GM19023 (cell line): ENCODE results near the gene TTR.

Experiments used
- ATAC-seq: cut with Tn5 transposase; IDR thresholded peaks from one replicate; pipeline ENCODE4 v1.9.1; 2021; ENCODE audit warnings: mild to moderate bottlenecking, moderate library complexity; ENCODE audit not compliant: unreplicated experiment

Gene TTR

DNA sequence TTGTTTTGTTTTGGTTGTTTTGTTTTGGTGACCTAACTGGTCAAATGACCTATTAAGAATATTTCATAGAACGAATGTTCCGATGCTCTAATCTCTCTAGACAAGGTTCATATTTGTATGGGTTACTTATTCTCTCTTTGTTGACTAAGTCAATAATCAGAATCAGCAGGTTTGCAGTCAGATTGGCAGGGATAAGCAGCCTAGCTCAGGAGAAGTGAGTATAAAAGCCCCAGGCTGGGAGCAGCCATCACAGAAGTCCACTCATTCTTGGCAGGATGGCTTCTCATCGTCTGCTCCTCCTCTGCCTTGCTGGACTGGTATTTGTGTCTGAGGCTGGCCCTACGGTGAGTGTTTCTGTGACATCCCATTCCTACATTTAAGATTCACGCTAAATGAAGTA, at the start of gene TTR:
TTR (plus strand) TSS at position 250 of the 400 bp plus-strand sequence; CDS start at position 276, 26 bp downstream.
- ATAC-seq, result no peak

DNA sequence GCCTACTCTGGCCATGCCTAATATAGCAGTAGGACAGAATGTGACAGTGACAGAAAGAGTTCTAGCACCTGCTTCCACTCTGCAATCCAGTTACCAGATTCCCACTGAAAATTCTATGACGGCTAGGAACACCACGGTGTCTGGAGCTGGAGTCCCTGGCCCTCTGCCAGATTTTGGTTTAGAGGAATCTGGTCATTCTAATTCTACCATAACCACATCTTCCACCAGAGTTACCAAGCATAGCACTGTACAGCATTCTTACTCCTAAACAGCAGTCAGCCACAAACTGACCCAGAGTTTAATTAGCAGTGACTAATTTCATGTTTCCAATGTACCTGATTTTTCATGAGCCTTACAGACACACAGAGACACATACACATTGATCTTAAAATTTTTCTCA, 45.2 kb upstream of the TTR start:
- ATAC-seq, result no peak

DNA sequence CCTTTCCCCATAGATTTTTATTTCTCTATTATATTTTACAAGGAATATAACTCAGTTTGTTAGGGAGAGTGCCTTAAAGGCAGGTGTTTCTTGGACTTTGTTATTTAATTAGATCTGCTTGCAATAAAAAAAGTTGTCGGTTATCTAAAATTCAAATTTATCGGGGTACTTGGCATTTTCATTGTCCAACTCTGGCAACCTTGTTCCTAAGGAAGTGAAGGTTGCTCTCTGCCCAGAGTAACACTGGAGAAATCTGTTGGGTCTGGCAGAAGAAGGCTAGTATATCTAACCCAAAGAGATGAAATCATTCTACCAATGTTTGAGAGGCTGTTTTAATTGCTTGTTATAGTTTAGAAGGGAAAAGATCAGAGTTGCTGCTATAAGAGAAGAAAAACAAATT, 42.8 kb upstream of the TTR start:
- no peak for ATAC-seq

DNA sequence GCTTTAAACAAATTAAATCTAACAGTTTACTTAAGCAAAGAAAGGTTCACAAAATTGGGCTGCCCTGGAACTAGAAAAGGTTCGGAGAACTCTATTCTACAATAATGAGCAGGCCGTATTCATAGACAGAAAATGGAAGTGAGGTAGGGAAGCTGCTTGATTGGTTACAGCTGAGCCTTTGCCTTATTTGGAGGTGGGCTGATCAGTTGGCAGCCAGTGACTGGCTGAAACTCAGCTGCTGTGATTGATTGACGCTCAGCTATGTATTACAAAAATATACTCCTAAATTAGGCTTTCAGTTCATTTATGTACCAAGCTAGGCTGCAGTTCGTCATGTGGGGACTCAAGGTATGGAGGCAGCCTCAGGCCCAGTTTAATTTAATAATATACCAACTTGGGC, 42.3 kb upstream of the TTR start:
- ATAC-seq, result no peak

DNA sequence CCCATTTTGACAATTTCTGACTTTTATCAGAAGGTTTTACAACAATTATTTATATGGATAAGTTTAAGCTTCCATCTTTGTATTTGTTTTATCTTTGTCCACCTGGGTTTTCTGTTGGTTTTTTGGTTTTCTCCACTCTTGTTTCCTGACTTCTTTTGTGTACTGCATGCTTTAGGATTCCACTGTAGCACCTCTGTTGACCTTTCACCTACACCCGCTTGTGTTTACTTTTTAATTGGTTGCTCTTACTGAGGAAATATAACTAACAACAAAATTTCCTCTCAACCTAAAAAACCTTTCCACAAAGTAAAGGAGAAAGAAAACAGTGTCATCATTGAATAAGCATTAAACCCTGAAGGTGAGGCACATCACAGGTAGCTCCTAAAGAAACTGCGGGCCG, 39.8 kb upstream of the TTR start:
- no peak for ATAC-seq

DNA sequence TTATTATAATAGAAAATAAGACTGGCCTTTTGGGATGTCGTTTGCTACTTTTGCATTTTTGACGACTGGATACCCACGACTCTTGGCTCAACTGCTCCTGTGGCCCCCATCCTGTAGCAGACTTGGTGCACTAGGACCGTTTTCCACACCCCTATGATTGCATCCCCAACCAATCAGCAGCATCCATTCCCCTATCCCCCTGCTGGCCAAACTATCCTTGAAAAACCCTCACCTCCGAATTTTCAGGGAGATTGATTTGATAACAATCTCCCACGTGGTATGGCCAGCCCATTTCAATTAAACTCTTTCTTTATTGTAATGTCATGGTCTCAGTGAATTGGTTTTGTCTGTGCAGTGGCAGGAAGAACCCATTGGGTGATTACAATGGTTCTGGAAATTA, 37.9 kb upstream of the TTR start:
- no peak for ATAC-seq

DNA sequence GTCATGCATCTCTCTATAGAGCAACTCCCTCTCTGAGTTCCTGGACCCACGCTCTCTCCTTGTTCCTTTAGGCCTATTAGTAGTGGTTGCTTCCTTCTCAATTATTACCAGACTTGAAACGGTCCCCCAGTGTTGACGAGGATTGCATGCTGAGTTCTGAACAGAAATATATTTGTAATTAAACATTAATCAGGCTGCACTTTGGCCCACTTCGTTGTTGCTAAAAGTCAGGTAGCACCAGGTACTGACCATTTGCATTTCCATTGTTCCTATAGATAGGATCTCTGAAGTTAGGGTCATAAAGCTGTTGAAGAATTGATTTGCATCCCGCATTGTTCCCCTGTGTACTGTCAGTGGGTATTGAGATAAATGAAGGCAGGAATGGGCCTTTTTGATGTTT, 36.9 kb upstream of the TTR start:
- no peak for ATAC-seq

DNA sequence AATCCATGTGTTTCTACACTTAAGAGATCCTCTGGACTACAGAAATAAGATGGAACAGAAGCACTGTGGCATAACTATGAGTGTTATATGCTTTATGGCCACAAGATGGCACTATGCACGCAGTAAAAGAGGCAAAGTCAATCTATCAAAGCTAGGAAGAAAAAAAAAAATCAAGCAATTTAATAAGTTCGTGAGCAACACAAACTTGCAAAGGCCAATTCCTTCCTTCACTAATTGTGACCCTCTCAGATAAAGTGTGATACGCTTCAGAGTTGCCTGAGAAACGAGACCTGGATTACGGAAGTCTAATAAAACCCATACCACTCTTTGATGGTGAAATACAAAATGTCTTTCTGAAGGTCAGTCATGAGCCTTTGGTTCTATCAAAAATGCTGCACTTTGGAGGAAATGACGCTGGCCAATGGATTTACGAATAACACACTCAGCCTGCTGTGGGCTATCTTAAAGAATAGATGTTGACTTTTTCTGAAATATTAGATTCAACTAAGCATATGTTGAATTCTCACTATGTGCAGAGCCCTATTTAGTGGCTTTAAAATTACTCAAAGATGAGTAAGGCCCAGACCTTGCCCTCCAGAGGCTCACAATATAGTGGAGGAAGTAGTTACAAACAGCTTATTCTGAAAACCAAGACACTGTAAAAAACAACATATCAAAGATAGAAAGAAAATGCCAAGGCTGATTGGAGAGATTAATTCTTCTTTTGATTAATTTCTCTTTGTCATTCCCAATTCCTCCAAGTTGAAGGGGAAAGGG, 35.5 kb upstream of the TTR start:
- ATAC-seq, result peak; percentile 75

DNA sequence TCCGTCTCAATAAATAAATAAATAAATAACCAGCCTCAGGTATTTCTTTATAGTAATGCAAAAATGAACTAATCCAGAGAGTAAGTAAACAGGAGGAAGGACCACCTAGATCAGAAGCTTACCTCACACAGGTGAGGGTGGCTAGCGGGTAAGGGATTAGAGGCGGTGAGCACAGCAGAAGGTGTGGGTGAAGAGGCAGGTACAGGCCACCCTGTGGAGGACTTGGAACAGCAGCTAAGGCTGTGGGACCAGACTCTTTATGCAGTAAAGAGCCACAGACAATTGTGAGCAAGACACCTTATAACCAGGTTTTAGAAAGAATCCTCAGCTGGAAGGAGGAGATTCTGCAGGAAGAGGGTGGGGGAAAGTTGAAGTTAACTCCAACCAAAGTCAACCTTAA, 34.2 kb upstream of the TTR start:
- ATAC-seq, result no peak

DNA sequence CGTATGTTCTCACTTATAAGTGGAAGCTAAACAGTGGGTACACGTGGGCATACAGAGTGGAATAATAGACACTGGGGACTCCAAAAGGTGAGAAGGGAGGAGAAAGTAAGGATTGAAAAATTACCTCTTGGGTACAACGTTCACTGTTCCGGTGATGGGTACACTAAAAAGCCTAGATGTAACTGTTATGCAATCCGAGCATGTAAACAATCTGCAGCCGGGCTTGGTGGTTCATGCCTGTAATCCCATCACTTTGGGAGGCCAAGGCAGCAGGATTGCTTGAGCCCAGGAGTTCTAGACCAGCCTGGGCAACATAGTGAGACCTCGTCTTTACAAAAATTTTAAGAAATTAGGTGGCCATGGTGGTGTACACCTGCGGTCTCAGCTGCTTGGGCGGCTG, 33.1 kb upstream of the TTR start:
- no peak for ATAC-seq

DNA sequence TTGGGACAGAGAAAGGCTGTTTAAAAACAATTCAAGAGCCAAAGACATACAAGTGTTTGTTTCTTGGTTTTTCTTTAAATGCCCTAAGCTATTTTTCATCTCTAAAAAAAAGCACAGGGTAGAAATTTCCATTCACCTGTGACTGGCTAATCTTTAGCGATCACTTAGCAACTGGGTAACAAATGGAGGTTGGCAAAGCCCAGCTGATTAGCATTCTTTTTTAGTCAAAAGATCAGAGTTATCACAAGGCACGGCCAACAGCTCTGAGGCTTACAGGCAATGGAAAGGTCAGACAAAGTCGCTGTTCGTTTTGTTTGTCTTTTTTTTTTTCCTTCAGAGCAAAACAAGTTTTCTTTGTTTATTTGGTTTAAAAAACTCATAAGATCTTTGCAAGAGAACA, 29.0 kb upstream of the TTR start:
- no peak for ATAC-seq

DNA sequence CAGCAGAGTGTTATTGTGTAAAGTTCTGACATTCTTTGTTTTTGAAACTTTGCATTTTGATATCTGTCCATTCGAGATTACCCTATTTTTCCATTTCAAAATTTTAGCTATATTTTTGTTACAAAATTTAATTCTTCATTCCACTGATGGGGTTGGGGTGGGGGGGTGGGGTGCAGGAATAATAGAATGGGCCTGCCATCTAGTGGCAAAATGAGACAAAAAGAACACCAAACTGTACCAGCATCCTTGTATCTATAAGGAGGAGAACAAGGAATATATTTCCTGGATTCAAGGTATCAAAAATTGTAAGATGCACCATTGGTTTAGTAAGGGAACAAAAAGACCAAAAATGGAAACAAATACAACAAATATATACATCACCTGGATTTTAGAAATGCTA, 27.9 kb upstream of the TTR start:
- no peak for ATAC-seq

DNA sequence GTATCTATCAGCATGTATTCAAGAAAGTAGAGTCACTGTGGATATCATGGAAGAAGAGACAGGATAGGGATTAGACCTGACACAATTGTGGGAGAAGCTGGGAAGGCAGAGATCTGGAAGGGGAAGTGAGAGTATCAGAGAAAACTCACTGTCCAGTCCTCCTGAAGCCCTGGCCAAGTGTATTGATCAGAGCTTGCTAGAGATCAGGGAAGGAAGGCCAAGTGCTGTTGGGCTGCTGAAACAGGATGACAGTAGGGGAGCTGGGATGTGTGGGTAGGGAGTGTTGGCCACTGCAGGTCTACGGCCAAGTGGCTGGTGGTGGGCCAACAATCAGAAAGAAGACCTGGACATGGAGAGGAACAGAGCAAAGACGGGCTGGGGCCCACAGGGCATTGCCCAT, 26.3 kb upstream of the TTR start:
- no peak for ATAC-seq

DNA sequence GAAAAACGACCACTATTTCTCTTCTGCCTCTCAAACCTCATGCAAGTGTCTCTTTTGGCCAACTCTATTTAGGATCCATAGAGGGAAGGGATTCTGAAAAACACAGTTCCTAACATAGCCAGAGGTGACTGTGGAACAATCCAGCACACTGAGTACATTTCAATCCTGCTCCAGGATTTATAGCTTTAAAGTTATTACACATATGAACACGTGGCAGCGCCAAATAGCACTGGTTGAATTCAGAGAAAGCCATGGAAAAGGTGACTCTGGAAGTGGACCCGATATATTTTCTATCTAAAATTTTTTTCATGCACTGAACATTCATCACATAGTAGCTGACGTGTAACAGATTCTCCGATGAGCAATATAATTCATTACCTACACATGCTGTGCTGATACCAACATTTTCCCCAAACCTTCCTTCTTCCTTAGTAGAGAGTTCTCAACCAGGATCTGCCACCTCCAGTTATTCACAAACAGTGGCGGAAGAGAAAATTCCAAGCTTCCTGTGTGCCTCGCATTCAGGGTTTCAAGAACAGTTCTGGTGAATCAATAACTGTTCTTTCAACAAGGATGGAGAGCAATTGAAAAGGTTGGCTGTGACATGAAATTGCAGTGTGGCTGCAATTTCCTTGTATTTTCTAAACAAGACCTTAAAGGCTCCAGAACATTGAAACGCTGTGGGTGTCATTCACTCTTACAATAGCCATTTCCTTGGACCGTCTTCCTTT, 25.7 kb upstream of the TTR start:
- no peak for ATAC-seq

DNA sequence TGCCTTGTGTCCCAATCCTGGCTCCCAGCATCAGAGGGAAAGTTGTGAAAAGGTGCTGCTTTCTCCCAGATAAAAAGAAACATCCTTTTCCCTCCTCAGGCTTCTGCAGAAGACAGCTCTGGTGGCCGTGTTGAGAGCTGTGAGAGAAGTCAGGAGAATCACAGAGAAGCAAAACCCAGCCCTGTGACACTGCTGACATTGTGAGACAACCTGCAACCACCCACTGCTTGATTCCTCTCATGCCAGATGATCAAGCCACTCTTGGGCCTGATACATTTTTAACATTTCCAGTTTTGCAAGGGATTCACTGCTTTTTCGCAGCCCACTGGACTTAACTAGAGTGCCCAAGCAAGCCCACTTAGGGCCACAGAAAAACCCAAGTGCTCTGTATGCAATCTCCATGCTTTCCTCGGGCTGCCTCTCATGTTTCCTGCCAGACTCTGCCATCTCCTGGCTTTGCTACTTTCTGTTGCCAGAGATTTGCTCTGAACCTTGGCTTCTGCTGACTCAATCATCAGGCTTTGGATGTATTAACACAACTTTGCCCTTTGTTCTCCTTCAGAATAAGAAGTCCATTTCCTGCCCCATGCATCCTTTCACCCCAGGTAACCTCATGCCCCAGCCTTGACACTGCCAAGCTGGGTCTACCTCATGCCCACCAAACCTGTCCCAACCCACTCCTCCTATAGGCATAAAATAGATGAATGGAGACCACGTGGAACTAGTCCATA, 24.9 kb upstream of the TTR start:
- no peak for ATAC-seq

DNA sequence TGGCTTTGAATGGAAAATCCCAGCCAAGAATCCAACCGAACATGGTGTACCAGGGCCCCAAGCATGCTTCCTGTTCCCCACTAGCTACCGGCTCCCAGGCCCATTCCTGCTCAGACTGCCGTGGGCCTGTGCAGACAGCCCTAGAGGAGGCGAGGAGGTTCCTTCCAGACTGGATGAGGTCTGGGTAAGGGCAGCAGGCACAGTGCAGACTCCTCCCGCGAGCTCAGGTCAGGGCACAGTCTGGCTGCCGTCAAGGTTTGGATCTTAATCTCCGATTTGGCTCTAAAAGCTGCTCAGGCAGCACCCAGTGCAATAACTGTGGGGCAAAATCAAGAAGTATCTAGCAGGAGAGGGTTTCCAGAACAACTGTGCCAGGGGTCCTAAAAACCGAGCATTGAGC, 19.3 kb upstream of the TTR start:
- ATAC-seq, result no peak

DNA sequence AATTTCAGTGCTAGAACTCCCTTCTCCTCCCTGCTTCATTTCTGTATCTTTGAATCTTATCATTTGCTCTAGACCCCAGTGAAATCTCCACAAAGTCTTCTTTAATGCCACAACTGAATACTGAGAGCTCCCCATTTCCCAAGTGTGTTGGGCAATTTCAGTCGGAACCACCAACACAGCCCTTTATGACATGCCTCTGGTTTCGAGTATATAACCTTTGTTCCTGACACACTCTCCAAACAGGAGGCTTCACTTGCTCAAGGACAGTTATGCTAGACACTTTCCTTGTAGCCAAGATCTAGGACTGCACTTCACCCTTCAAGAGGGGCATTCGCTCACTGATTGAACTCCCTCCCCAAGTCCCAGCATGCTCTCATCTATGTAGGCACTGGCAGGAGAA, 18.6 kb upstream of the TTR start:
- ATAC-seq, result no peak

DNA sequence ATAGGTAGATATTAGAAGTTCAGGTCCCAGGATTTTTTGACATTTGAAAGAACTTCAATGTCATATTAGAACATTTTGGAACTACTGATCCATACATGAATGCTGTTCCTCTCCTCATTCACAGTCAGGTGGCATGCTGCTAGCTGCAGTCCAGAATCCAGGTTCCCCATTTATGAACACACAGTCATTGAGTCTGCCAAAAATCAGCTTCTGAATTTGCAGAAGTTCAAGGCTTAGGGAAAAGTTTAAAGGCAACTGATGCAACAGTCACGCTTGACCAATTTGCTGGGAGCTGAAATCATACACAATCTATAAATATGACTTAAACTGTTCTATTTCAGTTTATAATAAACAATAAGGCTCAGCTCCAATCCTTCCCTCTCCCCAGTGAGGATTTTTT, 17.3 kb upstream of the TTR start:
- no peak for ATAC-seq

DNA sequence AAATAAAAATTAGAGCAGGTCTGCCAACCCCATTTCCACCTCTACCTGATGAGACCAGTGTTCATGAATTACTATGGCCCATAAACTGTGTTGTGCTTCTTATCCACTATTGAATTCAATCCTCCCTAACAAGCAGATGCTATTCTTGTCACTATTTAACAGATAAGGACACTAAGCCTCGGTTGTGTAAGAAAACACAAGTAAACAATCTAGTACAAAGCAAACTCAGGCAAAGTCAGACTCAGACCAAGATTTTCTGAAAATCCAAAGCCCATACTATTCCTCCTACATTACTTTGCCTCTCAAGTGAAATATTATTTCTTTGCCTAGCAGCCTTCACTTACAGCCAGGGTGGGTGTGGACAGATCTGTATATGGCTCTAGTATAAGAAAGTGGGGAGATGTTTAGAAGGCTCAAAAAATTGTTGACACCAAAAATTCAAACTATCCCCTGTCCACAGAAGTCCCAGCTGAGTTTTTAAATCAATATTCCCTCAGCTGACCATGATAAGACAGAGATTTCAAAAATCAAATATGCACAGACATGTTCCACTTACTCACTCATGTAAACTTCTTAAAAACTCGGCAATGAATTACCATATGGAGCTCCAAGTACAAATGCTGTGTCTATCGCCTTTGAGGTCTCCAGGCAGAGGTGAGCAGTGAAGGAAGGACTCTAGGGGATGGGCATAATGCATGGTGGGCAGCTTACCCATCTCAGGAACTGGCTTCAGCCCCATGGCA, 16.0 kb upstream of the TTR start:
- ATAC-seq, result no peak

DNA sequence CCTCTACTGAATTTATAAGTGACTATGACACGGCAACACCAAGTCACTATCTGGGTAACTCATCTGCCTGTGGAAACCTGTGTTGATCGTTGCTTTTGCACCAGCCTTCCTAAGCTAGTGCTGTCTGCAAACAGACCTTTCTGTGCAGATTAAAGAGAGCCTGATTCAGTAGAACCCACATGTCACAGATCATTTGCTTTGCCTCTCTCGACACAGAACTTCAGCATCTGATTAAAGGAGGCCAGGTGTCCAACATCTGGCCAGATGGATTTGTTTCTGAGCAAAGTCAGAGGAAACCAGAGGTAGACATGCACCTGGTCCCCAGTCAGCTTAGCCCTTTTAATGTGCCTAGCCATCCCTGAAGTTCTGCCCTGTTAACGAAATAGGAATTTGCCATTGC, 15.0 kb upstream of the TTR start:
- peak; percentile 72 for ATAC-seq

DNA sequence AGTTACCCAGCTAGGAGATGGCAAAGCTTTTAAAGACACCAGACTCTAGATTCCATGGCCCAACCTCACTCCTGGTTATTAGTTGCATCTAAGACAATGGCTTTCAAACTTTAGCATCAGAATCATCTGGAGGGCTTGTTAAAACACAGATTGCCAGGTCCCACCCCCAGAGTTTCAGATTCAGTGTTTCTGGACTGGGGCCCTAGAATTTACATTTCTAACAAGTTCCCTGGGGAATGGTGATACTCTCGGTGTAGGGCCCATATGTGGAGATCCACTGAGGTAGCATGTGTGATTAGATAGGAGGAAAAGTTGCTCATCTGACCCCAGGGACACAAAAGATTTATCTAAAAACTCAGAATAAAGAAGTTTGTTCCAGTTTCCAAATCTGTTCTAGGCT, 14.5 kb upstream of the TTR start:
- peak; percentile 34 for ATAC-seq
